ENCODE measurements around the gene HS6ST3. TPM values are rescaled to one million over a fixed set of nuclear protein-coding genes. Genes with fewer than 3 reads are reported as not detected.

HS6ST3 gene
- total RNA-seq, 1 experiment from 2014 or later, result 1.2 TPM

DNA sequence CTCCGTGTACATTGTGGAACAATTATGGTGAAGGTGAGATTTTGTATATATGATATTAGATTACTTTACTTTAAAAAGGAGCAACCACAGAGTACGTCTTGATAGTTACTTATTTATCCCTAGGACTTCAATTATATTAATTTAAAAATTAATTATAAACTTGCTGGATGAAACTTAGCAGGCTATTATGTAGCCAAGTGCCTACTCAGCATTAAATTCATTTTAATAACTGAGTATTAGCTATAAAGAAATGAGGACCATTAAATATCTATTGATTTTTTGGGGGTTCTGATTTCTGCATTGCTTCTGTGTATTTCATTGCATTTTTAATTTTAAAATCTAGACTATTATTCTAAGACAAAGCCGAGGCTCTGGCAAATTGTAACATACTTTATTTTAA lies 109.4 kb downstream of the HS6ST3 start (continued):
- TF ChIP-seq, protein P1, sequence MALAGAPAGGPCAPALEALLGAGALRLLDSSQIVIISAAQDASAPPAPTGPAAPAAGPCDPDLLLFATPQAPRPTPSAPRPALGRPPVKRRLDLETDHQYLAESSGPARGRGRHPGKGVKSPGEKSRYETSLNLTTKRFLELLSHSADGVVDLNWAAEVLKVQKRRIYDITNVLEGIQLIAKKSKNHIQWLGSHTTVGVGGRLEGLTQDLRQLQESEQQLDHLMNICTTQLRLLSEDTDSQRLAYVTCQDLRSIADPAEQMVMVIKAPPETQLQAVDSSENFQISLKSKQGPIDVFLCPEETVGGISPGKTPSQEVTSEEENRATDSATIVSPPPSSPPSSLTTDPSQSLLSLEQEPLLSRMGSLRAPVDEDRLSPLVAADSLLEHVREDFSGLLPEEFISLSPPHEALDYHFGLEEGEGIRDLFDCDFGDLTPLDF (CRISPR knock-in tag; IDR thresholded peaks at IDR 0.05), result no peak

DNA sequence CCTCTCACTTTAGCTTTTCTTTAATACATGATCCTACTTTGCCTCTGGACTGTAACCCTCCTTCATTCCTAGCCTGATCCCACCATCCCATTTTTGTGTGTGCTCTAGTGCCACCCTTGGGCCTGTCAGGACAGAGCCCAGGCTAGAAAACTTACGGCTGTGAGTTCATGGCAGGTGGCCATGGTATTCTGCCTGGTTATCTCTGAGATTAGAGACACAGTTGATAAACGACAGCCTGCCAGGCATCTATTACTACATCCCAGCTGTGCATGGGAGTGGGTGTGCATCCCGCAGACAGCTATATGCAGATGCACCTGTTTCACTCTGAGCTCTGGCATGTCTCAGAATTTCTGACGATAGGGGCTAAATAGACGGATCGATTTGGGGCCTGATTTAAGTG lies 110.9 kb downstream of the HS6ST3 start:
- Mint-ChIP-seq H3K27me3 (ENCODE audit: low read depth) (no peaks in the 10 kb centered on the region), H3K4me1 (no peaks in the 10 kb centered on the region), H3K36me3 (peaks cover 21% of the 10 kb centered on the region), H3K9me3 (peaks cover 27% of the 10 kb centered on the region), H3K4me3 (no peak overlapping the region), H3K27ac (no peak overlapping the region)
- TF ChIP-seq, protein P2, sequence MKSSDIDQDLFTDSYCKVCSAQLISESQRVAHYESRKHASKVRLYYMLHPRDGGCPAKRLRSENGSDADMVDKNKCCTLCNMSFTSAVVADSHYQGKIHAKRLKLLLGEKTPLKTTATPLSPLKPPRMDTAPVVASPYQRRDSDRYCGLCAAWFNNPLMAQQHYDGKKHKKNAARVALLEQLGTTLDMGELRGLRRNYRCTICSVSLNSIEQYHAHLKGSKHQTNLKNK (CRISPR knock-in tag; IDR thresholded peaks at IDR 0.05), result no peak
- TF ChIP-seq, protein P3, sequence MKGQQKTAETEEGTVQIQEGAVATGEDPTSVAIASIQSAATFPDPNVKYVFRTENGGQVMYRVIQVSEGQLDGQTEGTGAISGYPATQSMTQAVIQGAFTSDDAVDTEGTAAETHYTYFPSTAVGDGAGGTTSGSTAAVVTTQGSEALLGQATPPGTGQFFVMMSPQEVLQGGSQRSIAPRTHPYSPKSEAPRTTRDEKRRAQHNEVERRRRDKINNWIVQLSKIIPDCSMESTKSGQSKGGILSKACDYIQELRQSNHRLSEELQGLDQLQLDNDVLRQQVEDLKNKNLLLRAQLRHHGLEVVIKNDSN (CRISPR knock-in tag; IDR thresholded peaks at IDR 0.05), result no peak
- TF ChIP-seq SOX15 (CRISPR knock-in tag; IDR thresholded peaks at IDR 0.05), result no peak
- ChIA-PET POLR2A (no interaction called here), CTCF (interaction anchor here (0.6 to 1.2 kb wide), 3 partner anchors 28 to 60 kb away, joined by 3 to 5 read pairs (median 5); no protein-coding TSS in a partner anchor)
- DNase-seq (ENCODE audit: low spot score), result no peak
- ATAC-seq, result no peak

DNA sequence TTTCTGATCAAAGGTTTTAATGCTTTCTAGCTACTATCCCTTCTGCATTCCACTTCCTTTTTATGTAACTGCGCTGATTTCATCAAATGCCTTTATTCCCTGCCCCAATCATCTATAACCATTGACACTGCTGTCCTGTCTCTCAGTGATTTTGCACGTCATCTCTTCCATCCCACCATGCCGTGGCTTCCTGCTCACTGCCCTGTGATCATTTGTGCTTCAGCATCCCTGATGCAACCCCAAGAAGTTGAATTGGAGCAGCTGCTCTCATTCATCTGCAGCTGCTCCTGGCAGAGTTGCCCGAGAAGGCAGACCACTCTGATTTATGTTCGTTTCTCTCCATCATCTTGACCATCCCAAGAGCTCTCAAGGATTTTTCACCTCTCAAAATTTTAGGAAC lies 112.4 kb downstream of the HS6ST3 start:
- Mint-ChIP-seq H3K4me1 (no peaks in the 10 kb centered on the region), H3K36me3 (peaks cover 13% of the 10 kb centered on the region), H3K27ac (no peak overlapping the region), H3K4me3 (no peak overlapping the region), H3K27me3 (ENCODE audit: low read depth) (no peaks in the 10 kb centered on the region), H3K9me3 (peaks cover 36% of the 10 kb centered on the region)
- no peak for ATAC-seq
- ChIA-PET POLR2A (no interaction called here), CTCF (no interaction called here)
- no peak for DNase-seq (ENCODE audit: low spot score)
- TF ChIP-seq GRHL2 (CRISPR knock-in tag; IDR thresholded peaks at IDR 0.05; ENCODE audit: insufficient replicate concordance, severe bottlenecking) (no peak), TP53 (CRISPR knock-in tag; IDR thresholded peaks at IDR 0.05) (no peak), ZNF263 (CRISPR knock-in tag; IDR thresholded peaks at IDR 0.05; ENCODE audit: low read depth) (no peak), ZNF396 (CRISPR knock-in tag; IDR thresholded peaks at IDR 0.05; ENCODE audit: borderline replicate concordance) (no peak), ESRRA (CRISPR knock-in tag; IDR thresholded peaks at IDR 0.05; ENCODE audit: borderline replicate concordance) (no peak), KAT7 (CRISPR knock-in tag; IDR thresholded peaks at IDR 0.05; ENCODE audit: borderline replicate concordance) (no peak), NFE2L1 (CRISPR knock-in tag; IDR thresholded peaks at IDR 0.05) (no peak), ZNF232 (CRISPR knock-in tag; IDR thresholded peaks at IDR 0.05) (no peak), FOXK1 (CRISPR knock-in tag; IDR thresholded peaks at IDR 0.05) (no peak), SOX15 (CRISPR knock-in tag; IDR thresholded peaks at IDR 0.05) (no peak), HMGA2 (CRISPR knock-in tag; IDR thresholded peaks at IDR 0.05) (no peak)
- TF ChIP-seq, protein P4, sequence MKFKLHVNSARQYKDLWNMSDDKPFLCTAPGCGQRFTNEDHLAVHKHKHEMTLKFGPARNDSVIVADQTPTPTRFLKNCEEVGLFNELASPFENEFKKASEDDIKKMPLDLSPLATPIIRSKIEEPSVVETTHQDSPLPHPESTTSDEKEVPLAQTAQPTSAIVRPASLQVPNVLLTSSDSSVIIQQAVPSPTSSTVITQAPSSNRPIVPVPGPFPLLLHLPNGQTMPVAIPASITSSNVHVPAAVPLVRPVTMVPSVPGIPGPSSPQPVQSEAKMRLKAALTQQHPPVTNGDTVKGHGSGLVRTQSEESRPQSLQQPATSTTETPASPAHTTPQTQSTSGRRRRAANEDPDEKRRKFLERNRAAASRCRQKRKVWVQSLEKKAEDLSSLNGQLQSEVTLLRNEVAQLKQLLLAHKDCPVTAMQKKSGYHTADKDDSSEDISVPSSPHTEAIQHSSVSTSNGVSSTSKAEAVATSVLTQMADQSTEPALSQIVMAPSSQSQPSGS (CRISPR knock-in tag; IDR thresholded peaks at IDR 0.05; ENCODE audit: borderline replicate concordance, low read depth), result no peak
- TF ChIP-seq, protein P3 (CRISPR knock-in tag; IDR thresholded peaks at IDR 0.05), result no peak
- TF ChIP-seq, protein P5, sequence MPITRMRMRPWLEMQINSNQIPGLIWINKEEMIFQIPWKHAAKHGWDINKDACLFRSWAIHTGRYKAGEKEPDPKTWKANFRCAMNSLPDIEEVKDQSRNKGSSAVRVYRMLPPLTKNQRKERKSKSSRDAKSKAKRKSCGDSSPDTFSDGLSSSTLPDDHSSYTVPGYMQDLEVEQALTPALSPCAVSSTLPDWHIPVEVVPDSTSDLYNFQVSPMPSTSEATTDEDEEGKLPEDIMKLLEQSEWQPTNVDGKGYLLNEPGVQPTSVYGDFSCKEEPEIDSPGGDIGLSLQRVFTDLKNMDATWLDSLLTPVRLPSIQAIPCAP (CRISPR knock-in tag; IDR thresholded peaks at IDR 0.05), result no peak
- TF ChIP-seq, protein P6, sequence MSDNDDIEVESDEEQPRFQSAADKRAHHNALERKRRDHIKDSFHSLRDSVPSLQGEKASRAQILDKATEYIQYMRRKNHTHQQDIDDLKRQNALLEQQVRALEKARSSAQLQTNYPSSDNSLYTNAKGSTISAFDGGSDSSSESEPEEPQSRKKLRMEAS (CRISPR knock-in tag; IDR thresholded peaks at IDR 0.05), result no peak
- TF ChIP-seq, protein P7, sequence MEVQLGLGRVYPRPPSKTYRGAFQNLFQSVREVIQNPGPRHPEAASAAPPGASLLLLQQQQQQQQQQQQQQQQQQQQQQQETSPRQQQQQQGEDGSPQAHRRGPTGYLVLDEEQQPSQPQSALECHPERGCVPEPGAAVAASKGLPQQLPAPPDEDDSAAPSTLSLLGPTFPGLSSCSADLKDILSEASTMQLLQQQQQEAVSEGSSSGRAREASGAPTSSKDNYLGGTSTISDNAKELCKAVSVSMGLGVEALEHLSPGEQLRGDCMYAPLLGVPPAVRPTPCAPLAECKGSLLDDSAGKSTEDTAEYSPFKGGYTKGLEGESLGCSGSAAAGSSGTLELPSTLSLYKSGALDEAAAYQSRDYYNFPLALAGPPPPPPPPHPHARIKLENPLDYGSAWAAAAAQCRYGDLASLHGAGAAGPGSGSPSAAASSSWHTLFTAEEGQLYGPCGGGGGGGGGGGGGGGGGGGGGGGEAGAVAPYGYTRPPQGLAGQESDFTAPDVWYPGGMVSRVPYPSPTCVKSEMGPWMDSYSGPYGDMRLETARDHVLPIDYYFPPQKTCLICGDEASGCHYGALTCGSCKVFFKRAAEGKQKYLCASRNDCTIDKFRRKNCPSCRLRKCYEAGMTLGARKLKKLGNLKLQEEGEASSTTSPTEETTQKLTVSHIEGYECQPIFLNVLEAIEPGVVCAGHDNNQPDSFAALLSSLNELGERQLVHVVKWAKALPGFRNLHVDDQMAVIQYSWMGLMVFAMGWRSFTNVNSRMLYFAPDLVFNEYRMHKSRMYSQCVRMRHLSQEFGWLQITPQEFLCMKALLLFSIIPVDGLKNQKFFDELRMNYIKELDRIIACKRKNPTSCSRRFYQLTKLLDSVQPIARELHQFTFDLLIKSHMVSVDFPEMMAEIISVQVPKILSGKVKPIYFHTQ (CRISPR knock-in tag; IDR thresholded peaks at IDR 0.05), result no peak
- TF ChIP-seq, protein P8, sequence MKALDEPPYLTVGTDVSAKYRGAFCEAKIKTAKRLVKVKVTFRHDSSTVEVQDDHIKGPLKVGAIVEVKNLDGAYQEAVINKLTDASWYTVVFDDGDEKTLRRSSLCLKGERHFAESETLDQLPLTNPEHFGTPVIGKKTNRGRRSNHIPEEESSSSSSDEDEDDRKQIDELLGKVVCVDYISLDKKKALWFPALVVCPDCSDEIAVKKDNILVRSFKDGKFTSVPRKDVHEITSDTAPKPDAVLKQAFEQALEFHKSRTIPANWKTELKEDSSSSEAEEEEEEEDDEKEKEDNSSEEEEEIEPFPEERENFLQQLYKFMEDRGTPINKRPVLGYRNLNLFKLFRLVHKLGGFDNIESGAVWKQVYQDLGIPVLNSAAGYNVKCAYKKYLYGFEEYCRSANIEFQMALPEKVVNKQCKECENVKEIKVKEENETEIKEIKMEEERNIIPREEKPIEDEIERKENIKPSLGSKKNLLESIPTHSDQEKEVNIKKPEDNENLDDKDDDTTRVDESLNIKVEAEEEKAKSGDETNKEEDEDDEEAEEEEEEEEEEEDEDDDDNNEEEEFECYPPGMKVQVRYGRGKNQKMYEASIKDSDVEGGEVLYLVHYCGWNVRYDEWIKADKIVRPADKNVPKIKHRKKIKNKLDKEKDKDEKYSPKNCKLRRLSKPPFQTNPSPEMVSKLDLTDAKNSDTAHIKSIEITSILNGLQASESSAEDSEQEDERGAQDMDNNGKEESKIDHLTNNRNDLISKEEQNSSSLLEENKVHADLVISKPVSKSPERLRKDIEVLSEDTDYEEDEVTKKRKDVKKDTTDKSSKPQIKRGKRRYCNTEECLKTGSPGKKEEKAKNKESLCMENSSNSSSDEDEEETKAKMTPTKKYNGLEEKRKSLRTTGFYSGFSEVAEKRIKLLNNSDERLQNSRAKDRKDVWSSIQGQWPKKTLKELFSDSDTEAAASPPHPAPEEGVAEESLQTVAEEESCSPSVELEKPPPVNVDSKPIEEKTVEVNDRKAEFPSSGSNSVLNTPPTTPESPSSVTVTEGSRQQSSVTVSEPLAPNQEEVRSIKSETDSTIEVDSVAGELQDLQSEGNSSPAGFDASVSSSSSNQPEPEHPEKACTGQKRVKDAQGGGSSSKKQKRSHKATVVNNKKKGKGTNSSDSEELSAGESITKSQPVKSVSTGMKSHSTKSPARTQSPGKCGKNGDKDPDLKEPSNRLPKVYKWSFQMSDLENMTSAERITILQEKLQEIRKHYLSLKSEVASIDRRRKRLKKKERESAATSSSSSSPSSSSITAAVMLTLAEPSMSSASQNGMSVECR (CRISPR knock-in tag; IDR thresholded peaks at IDR 0.05; ENCODE audit: borderline replicate concordance), result no peak

Data from WTC11 (cell line).